CD4-positive, alpha-beta T cell treated with Interferon alpha-2 for 1 hour (primary cell): Measurements from ENCODE around the gene NCR3LG1.
"Not testable (repeated sequence)": the region's sequence is repeated elsewhere in the genome, so short reads cannot be mapped to it uniquely, and the experiment has no call there.

Experiments
- DNase-seq, 2 donors: peaks; one replicate each; pipeline ENCODE4 v3.0.0-alpha.2; 2020 to 2022

NCR3LG1 gene

GRCh38 chr11:17413414-17414316, 62.1 kb downstream of the NCR3LG1 start:
- no peak for DNase-seq

GRCh38 chr11:17414317-17414737, 62.7 kb downstream of the NCR3LG1 start:
- no peak for DNase-seq

- no peak for DNase-seq
These were observed 63.4 kb downstream of the NCR3LG1 start for GRCh38 chr11:17414992-17415391.

- no peak for DNase-seq
These were observed 64.0 kb downstream of the NCR3LG1 start for GRCh38 chr11:17415523-17416104.

- DNase-seq, result no peak
These were observed 64.9 kb downstream of the NCR3LG1 start for GRCh38 chr11:17416492-17416891.

- no peak for DNase-seq
These were observed 67.0 kb downstream of the NCR3LG1 start for GRCh38 chr11:17418444-17419081.

- no peak for DNase-seq
These were observed 70.2 kb downstream of the NCR3LG1 start for GRCh38 chr11:17421781-17422180.

GRCh38 chr11:17423533-17424310, 72.1 kb downstream of the NCR3LG1 start:
- DNase-seq, result no peak

- not testable (repeated sequence) for DNase-seq
These were observed 74.6 kb downstream of the NCR3LG1 start for GRCh38 chr11:17426233-17426632.
